NAMALWA (cell line): ENCODE measurements around the gene ATP6V0E2.

Source experiments
- DNase-seq: peaks from one replicate; pipeline ENCODE4 v3.0.0-alpha.2; 2015; ENCODE audit warnings: low spot score

Gene ATP6V0E2

GRCh38 chr7:149838992-149839408 is 34.8 kb upstream of the ATP6V0E2 start:
- DNase-seq: no peak

- no peak for DNase-seq
Measured at GRCh38 chr7:149839933-149840332, 33.8 kb upstream of the ATP6V0E2 start.

DNA sequence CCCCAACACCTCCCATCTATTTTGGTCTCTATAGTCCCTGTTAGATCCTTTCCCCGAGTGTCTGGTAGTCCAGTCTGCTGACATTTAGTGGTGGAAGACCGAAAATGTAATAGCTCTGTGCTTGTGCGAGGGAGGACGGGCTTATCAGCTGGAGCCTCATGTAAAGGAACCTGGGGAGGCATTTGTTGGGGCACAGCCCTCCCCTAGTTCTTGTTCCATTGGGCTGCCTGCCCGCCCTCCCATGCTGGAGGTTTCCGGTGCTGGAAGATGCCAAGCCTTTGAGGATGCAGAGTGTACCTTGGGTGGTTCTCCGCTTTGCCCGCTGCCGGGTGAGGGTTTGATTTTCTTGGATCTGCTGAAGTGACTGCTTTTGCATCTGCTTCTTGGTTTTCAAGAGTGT is 30.2 kb upstream of the ATP6V0E2 start:
- DNase-seq: no peak

DNA sequence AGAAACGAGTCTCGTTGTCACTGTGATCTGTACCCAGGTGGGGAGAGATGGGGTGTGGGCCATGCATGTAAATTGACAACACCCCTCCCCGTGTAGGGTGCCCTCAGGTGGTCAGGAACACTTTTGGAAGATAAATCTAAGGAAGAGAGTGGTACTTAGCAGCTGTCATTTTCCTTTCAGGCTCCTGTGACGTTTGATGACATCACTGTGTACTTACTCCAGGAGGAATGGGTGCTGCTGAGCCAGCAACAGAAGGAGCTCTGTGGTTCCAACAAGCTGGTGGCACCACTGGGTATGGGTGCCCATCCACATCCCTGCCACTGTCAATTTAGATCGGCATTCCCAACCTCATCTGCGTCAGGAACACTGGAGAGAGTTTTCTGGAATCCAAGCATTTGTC is 29.3 kb upstream of the ATP6V0E2 start:
- DNase-seq: no peak

DNA sequence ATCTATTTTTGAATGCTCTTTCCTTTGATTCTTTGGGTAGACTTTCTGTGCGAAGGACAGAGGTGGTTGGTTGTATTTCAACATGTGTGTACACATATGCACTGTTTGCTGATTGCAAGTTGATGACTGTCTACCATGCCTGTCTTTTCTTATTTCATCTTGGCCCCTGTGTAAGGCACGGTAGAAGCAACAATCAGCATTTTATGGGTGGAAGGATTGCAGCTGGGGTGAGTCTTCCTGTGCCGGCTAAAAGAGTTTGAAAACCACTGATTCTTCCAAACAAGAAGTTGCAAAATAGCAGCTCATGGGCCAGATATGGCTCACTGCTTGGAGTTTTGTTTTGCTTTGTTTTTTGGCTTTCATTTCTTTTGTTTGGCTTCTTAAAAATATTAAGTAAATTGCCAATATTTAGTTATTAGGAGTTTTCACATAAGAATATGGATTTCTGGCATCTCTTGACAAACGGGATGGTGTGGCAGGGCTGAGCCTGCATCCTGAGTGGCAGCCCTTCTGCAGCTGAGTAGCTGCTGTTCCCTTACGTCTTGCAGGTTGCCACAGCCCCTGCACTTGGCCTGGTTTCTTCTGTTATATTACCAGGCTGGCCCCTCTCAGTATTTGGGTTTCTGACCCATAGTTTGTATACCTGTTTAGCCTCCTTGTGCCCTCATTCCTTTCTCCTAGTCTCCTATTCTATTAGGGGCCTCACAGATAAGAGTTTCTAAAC is 28.4 kb upstream of the ATP6V0E2 start:
- DNase-seq: no peak

DNA sequence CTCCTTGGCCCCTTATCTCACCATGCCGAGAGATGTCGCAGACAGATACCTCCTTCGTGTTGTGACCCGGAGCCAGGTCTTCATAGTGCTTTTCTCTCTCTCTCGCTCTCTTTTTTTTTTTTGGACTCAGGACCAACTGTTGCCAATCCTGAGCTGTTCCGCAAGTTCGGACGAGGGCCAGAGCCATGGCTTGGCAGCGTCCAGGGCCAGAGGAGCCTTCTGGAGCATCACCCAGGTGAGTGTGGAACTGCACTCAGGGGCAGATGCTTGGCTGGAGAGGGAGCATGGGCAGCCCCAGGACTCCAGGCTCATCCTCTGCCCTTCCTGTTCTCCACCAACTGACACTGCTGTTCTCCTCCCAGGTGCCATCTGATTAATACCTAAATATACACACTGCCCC is 27.7 kb upstream of the ATP6V0E2 start:
- DNase-seq: no peak

DNA sequence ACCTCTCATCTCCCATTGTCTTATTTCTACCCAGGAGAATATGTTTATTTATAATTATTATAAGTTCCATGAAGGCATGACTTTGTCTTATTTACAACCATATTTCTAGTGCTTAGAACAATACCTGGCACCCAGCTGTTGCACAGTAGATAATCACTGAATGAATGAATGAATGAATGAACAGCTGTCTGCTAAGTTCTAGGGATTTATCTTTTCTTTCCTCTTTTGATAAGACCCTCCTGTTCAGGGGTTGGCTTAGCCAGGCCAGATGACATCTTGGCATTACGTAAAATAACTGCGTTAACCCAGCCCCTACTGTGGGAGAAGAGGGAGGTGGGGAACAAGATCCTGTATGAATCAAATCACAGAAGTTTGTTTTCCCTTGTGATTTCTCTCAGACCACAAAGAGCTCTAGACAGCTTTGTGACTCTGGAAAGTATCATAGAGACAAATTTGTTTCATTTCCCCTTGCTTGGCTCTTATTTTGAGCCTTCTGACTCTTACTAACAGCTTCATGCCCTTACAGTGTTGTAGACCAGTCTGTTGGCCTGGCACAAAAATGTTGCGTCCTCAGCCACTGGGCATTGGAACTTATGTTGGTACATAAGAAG is 27.2 kb upstream of the ATP6V0E2 start:
- DNase-seq: no peak

DNA sequence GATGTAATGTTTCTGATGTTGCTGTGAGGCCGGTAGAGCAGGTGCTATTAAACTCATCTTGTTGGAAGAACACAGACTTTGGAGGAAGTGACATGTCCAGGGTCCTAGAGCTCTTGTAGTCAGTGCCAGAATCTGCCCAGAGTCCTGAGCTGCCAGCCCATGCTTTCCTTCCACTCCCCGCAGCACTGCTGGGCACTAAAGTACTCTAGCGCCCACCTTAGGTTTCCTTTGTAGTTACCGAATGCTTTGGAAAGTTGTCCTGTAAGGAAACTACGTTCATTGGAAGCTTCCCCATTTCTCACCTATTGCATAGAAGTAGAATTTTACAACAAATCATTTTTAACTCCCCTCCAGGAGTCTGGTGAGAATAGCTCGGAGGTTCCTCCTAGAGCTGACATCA is 24.6 kb upstream of the ATP6V0E2 start:
- DNase-seq: no peak

- no peak for DNase-seq
Measured at GRCh38 chr7:149850007-149850594, 23.7 kb upstream of the ATP6V0E2 start.

DNA sequence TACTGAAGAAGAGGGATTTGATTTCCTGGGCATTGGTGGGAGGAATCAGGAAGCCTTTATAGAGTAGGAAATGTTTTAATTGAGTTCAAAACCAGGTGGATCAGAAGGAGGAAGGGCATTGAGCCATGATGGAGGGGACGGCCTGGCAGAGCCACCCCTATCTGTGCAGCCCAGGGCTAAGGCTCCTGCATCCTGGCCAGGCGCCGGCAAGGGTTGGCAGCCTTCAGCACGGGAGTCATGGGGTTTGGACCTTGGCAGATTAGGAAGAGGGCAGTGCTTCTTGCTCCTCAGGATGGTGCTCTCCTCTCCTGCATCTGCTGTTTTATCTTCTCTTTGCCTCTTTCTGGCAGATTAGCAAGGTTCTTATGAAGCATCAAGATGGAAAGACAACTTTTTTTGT is 23.1 kb upstream of the ATP6V0E2 start:
- DNase-seq: no peak

GRCh38 chr7:149851449-149851848 is 22.3 kb upstream of the ATP6V0E2 start:
- no peak for DNase-seq

GRCh38 chr7:149853157-149853556 is 20.6 kb upstream of the ATP6V0E2 start:
- no peak for DNase-seq

DNA sequence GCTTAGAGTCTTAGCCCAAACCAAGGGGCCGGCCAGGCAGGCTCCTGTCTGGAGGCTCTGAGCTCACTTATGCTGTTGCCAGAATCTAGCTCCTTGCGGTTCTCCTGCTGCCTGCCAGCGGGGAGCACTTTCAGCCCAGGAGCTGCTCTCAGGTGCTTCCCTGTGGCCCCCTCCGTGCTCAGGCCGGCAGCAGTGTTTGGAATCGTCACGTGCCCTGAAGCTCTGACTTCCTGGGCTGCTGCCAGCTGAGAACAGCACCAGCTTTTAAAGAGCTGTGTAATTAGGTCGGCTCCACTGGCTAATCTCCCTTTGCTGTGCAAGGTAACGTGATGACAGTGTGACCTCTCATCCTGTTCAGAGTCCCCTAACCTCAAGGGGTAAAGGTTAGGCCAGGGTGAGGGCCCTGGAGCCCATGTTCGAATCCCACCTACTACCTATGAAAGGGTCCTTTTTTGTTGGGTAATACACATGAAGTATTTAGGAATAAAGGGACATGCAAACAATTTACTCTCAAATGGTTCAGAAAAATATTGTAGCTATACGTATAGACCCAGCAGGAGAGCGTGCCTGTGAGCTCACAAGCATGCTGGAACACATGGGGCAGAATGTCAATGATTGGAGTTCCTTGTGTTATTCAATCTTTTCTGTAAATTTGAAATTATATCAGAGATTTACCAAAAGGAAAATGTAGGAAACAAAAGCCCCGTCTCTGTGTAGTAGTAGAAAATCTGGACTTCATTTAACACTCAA is 19.0 kb upstream of the ATP6V0E2 start:
- no peak for DNase-seq

GRCh38 chr7:149855361-149856305 is 18.1 kb upstream of the ATP6V0E2 start:
- DNase-seq: no peak

DNA sequence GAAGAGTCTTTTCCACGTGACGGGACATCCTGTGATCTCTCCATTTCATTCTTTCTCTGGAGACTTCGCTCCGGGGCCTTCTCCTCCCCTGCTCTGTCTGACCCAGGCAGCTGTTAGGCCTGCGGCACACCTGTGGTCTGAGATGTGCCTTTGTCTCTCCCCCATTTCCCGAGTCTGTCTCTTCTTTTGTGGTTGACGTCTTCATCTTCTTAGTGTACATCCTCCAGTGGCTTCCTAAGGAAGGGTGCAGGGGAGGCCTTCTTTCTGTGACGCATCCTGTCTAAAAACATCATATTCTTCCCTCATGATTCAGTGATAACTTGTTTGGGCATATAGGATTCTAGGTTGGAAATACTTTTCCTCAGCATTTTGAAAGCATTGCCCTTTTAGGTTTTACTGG is 17.2 kb upstream of the ATP6V0E2 start:
- no peak for DNase-seq

DNA sequence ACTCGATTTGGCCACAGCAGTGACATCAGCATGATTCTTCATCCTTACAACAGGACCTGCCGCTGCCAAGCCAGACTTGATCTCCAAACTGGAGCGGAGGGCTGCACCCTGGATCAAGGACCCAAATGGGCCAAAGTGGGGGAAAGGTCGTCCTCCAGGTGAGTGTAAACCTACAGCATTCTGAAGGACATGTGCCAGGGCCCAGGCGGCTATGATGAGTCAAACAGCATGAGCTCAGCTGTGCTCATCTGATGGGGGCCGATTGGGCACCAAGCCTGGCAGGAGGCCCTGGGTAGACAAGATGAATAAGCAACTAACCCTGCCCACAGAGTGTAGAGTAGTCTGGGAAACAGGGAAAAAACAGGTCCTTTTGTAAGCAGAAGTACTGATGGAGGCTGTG is 14.4 kb upstream of the ATP6V0E2 start:
- no peak for DNase-seq

DNA sequence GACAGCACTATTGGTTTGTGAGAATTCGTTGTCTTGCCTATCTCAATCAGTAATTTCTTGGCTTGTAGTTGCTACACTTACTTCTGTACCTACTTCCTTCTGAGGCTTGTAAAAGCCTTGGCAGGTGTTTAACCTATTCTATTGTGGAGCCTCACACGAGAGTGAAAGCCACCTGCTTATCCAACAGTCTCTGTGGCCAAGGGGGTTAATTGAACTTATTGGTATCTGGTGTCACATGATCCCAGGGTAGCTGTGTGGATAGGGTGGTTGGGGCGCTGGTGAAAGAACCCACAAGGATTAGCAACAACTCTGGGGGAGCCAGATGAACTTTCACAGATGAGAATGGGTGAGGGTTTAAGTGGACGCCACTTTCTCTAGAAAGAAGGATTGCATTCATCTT is 13.9 kb upstream of the ATP6V0E2 start:
- DNase-seq: no peak

DNA sequence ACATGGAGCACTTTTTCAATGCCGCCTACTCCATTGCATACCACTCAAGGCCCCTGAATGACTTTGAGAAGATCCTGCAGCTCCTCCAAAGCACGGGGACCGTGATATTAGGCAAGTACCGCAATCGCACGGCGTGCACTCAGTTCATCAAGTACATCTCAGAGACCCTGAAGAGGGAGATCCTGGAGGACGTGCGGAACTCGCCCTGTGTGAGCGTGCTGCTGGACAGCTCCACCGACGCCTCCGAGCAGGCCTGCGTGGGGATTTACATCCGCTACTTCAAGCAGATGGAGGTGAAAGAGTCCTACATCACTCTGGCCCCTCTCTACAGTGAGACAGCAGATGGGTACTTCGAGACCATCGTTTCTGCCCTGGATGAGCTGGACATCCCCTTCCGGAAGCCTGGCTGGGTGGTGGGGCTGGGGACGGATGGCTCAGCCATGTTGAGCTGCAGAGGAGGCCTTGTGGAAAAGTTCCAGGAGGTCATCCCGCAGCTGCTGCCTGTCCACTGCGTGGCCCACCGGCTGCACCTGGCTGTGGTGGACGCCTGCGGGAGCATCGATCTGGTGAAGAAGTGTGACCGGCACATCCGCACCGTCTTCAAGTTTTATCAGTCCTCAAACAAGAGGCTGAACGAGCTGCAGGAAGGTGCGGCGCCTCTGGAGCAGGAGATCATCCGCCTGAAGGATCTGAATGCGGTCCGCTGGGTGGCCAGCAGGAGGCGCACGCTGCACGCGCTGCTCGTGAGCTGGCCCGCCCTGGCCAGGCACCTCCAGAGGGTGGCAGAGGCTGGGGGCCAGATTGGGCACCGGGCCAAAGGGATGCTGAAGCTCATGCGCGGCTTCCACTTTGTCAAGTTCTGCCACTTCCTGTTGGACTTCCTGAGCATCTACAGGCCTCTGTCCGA is 12.7 kb upstream of the ATP6V0E2 start:
- no peak for DNase-seq

DNA sequence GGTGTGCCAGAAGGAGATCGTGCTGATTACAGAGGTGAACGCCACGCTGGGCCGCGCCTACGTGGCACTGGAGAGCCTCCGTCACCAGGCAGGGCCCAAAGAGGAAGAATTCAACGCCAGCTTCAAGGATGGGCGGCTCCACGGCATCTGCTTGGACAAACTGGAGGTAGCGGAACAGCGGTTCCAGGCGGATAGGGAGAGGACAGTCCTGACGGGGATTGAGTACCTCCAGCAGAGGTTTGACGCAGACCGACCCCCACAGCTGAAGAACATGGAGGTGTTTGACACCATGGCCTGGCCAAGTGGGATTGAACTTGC is 12.1 kb upstream of the ATP6V0E2 start:
- DNase-seq: no peak

DNA sequence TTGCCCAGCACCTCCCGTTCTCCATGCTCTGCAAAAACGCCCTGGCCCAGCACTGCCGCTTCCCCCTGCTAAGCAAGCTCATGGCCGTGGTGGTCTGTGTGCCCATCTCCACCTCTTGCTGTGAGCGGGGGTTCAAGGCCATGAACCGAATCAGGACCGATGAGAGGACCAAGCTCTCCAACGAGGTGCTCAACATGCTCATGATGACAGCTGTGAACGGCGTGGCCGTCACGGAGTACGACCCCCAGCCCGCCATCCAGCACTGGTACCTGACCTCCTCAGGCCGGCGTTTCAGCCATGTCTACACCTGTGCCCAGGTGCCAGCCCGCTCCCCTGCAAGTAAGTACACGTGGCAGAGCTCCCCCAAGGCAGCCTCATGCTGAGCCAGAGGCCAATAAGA is 11.6 kb upstream of the ATP6V0E2 start:
- DNase-seq: no peak

DNA sequence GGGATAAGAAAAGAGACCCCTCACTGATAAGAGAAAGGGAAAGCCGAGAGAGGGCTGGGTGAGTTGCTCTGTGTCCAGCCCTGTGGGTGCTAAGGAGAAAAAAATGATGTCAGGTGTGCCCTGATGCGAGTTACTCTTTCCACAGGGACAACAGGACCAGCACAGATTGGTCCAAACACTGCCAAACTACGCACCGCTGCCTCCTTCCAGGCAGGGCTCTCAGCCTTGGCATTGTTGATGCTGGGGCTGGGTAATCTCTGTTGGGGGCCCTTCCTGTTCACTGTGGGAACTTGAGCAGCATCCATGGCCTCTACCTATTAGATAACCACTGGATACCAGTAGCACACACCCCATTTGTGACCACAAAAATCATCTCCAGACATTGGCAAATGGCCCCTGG is 10.3 kb upstream of the ATP6V0E2 start:
- DNase-seq: no peak
